ENCODE data around the gene PRICKLE1.

DNA sequence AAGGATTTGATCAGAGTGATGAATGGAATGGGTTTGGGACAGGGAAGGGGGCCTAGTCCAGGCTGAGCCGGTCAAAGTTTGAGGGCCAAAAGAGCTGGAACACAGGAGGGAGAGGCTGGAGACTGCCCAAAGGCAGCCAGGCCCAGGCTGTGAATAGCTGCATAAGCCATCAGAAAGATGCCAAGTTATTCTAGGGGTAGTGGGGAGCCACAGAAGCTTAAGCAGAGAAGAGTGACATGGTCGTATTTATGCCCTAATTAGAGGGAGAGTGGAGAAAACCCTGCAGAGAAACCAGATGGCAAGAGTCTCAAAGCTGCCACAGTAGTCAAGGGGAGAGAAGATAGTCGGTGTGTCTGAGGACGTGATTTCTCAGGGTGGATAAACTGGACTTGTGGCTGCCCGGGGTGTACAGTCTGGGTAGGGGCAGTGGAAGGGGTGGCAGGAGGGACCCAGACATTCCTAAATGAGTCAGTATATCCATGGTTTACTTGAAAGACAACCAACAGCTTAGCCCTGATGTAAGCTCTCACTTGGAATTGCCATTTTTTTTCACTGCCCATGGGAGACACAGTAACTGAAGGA lies 99.2 kb downstream of the PRICKLE1 start:
- TF ChIP-seq CTCF (IDR thresholded peaks at IDR 0.05) (no peak), POLR2AphosphoS5 (IDR thresholded peaks at IDR 0.05) (no peak), POLR2A (IDR thresholded peaks at IDR 0.05) (no peak)
